K562 (cell line): ENCODE measurements around the gene ITSN2. TPM values are rescaled to one million over a fixed set of nuclear protein-coding genes. Genes with fewer than 3 reads are reported as not detected.
A peak's percentile ranks its signal among the peaks of the same experiment; 100 is the strongest.

Experiments
- ATF7 ChIP-seq: fragments of 450-650 bp; IDR thresholded peaks from 2 replicates; pipeline ENCODE4 v1.7.1; 2014; ENCODE audit warnings: mild to moderate bottlenecking, moderate library complexity
- CHD7 ChIP-seq: fragments of 200-600 bp; sonication (generic); IDR thresholded peaks from one replicate; pipeline ENCODE4 v1.6.1; 2012; ENCODE audit warnings: mild to moderate bottlenecking, low read depth, low read length, inconsistent platforms
- REST ChIP-seq, 2 experiments: fragments of 450-650 bp; formaldehyde crosslinking in 1 of 2; IDR thresholded peaks; 2 replicates each; pipeline versions ENCODE4 v1.4.0 to v1.6.1; 2014 to 2020; ENCODE audit warnings: mild to moderate bottlenecking in 2 of 2, borderline replicate concordance in 1 of 2, low read depth in 1 of 2
- SAFB ChIP-seq: fragments of 200-400 bp; formaldehyde crosslinking; IDR thresholded peaks from 2 replicates; pipeline ENCODE4 v1.6.1; 2017; ENCODE audit warnings: low read depth, low read length, borderline replicate concordance
- polyA plus RNA-seq, 8 experiments: library from polyadenylated mRNA; depleted of rRNA in 4 of 8; stranded (reverse) in 5 of 8; unstranded in 3 of 8; fragments of >200 nt; fragmentation: Nextera tagmentation in 2 of 8; fragmentation: Illumina TruSeq in 1 of 8; extraction: Ambion mirVana in 2 of 8; extraction: Trizol in 1 of 8; gene quantifications; 2 replicates each; pipeline versions ENCODE4 v1.2.1 to v1.2.3, GENCODE V29; 2011 to 2014; ENCODE audit warnings: inconsistent platforms in 1 of 8, missing spikeins in 1 of 8
- total RNA-seq, 7 experiments: library from RNA; depleted of rRNA in 6 of 7; stranded (reverse); fragments of >200 nt in 6 of 7; fragmentation: Illumina TruSeq in 2 of 7; extraction: Trizol in 2 of 7; gene quantifications; 2 replicates each; pipeline versions ENCODE4 v1.2.1 to v1.2.3, GENCODE V29; 2011 to 2021; ENCODE audit warnings: low replicate concordance in 1 of 7

ITSN2 gene
- total and polyA plus RNA-seq, 9 of the 15 experiments (the other 6 are each of a cell fraction or from before 2014, with no cell fraction given) = 6.6 to 19.9 (median 15.2) TPM

GRCh38 chr2:24360050-24360962 lies at the start of gene ITSN2 (continued):
- TF ChIP-seq CHD7 (no peak), ATF7 (peak; percentile 53; the same call in 1 of the 2 replicates), REST (IDR thresholded peaks at IDR 0.05; ENCODE audit: borderline replicate concordance) (no peak), REST (CRISPR knock-in tag; IDR thresholded peaks at IDR 0.05; ENCODE audit: low read depth) (0 out of 2 replicates have a peak, but pooled peaks have one; percentile 23), SAFB (no peak)
